ENCODE measurements around the gene LILRB1.
"Not testable (repeated sequence)": the region's sequence is repeated elsewhere in the genome, so short reads cannot be mapped to it uniquely, and the experiment has no call there.

The LILRB1 gene

DNA sequence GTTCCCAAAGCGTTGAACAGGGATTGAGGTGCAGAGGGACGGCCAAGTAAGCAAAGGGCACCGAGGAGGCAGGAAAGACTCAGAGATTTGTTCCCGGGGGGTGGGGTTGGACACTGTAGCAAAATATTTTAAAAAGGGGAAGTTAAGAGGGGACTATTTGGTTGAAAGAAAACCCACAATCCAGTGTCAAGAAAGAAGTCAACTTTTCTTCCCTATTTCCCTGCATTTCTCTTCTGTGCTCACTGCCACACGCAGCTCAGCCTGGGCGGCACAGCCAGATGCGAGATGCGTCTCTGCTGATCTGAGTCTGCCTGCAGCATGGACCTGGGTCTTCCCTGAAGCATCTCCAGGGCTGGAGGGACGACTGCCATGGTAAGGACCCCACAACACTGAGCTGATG lies at the start of gene LILRB1:
TSS of gene LILRB1 (plus strand) at position 223 of the 400 bp plus-strand sequence. CDS start 590 bp downstream, outside the sequence.
- H3K4me3 Mint-ChIP-seq: peak within 1 kb of the TSS; percentile 69
- not testable (repeated sequence) for H3K27me3 Mint-ChIP-seq, H3K9me3 Mint-ChIP-seq, ATAC-seq
- peak within 1 kb of the TSS; percentile 88 for H3K27ac Mint-ChIP-seq
- H3K36me3 Mint-ChIP-seq: peaks cover 65% of the 10 kb centered on the region
- peaks cover 73% of the 10 kb centered on the region for H3K4me1 Mint-ChIP-seq

DNA sequence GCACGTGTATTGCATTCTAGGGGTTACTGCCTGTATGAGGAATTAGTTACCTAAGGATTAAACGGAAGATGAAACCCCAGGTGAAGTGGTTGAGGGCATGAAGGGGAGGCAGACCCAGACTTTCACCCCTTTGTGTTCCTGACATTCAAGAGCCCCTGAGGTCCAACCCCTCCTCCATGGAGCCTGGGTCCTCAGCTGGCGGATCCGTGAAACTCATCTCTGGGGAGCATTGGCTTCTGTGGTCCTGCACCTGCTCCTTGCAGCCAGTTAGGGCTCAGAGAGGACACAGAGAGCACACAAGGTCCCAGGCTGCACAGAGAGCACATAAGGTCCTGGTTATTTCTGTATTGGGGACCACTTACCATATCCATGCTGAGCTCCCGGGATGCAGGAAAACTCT lies 43.9 kb upstream of the LILRB1 start:
- H3K4me1 Mint-ChIP-seq: no peaks in the 10 kb centered on the region
- no peak overlapping the region for H3K4me3 Mint-ChIP-seq
- peaks cover 6% of the 10 kb centered on the region for H3K36me3 Mint-ChIP-seq
- H3K27me3 Mint-ChIP-seq: peaks cover 83% of the 10 kb centered on the region
- H3K9me3 Mint-ChIP-seq: peaks cover 16% of the 10 kb centered on the region
- H3K27ac Mint-ChIP-seq: no peak overlapping the region
- ATAC-seq: no peak

DNA sequence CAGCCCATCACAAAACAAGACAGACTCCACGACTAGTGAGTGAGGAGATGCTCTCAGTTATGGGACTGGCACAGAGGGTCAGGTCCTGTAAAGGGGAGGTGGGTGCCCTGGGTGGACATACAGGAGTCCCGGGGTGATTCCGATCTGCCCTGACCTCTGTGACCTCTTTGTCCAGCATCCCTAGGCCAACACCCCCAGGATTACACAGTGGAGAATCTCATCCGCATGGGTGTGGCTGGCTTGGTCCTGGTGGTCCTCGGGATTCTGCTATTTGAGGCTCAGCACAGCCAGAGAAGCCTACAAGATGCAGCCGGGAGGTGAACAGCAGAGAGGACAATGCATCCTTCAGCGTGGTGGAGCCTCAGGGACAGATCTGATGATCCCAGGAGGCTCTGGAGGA lies 43.3 kb upstream of the LILRB1 start:
- Mint-ChIP-seq H3K4me3 (no peak overlapping the region), H3K27me3 (peaks cover 88% of the 10 kb centered on the region), H3K9me3 (peaks cover 17% of the 10 kb centered on the region), H3K27ac (no peak overlapping the region), H3K36me3 (peaks cover 6% of the 10 kb centered on the region), H3K4me1 (no peaks in the 10 kb centered on the region)
- no peak for ATAC-seq

DNA sequence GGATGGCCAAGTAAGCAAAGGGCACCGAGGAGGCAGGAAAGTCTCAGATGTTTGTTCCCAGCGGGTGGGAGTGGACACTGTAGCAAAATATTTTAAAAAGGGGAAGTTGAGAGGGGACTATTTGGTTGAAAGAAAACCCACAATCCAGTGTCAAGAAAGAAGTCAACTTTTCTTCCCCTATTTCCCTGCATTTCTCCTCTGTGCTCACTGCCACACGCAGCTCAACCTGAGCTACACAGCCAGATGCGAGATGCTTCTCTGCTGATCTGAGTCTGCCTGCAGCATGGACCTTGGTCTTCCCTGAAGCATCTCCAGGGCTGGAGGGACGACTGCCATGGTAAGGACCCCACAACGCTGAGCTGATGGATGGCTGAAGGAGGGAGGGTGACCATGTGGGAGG lies 36.8 kb upstream of the LILRB1 start, which contains the start of gene LILRA1:
TSS of gene LILRA1 (plus strand) at position 188 of the 400 bp plus-strand sequence. CDS start 613 bp downstream, outside the sequence.
- peaks cover 16% of the 10 kb centered on the region for H3K4me1 Mint-ChIP-seq
- H3K9me3 Mint-ChIP-seq, H3K36me3 Mint-ChIP-seq, H3K27ac Mint-ChIP-seq: not testable (repeated sequence)
- ATAC-seq: peak; percentile 53
- H3K4me3 Mint-ChIP-seq: peak within 1 kb of the TSS; percentile 51
- peaks cover 77% of the 10 kb centered on the region for H3K27me3 Mint-ChIP-seq

DNA sequence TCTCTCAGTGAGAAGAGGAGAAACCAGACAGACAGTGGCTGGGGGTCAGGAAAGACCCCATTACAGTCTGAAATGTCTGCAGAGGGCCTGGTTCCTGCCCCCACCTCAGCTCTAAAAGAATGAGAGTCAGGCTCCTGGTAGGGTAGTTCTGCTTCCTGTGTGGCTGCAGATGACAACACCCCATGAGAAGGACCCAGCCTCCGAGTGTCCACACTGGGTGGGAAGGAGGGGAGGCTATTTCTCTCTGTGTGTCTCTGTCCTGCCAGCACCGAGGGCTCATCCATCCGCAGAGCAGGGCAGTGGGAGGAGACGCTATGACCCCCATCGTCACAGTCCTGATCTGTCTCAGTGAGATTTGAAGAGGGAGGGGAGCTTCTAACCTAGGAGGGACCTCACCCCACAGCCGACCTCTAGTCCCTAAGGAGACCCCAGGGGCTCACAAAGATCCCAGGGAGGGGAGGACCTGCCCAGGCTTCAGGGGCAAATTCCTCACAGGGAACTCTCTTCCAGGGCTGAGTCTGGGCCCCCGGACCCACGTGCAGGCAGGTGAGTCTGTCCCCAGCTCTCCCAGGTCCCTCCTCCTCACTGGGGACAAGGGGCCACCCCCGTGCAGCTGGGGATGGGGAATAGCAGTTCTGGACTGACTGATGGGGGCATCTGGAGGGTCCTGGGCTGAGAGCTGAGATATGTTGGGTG lies 36.2 kb upstream of the LILRB1 start:
- peaks cover 16% of the 10 kb centered on the region for H3K4me1 Mint-ChIP-seq
- not testable (repeated sequence) for H3K36me3 Mint-ChIP-seq, H3K27ac Mint-ChIP-seq, H3K9me3 Mint-ChIP-seq
- H3K4me3 Mint-ChIP-seq: peak overlapping the region; percentile 51
- peaks cover 71% of the 10 kb centered on the region for H3K27me3 Mint-ChIP-seq
- ATAC-seq: peak; percentile 53

DNA sequence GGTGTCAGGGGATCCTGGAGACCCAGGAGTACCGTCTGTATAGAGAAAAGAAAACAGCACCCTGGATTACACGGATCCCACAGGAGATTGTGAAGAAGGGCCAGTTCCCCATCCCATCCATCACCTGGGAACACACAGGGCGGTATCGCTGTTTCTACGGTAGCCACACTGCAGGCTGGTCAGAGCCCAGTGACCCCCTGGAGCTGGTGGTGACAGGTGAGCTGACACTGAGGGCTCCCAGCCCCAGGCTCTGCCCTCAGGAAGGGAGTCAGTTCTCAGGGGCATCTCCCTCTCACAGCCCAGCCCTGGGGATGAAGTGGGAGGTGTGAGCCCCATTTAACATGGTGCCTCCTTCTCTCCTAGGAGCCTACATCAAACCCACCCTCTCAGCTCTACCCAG lies 35.5 kb upstream of the LILRB1 start:
- Mint-ChIP-seq H3K27ac (no peak overlapping the region), H3K4me1 (peaks cover 16% of the 10 kb centered on the region), H3K36me3 (no peaks in the 10 kb centered on the region), H3K27me3 (peaks cover 68% of the 10 kb centered on the region), H3K9me3 (peaks cover 4% of the 10 kb centered on the region), H3K4me3 (no peak overlapping the region)
- ATAC-seq: no peak

DNA sequence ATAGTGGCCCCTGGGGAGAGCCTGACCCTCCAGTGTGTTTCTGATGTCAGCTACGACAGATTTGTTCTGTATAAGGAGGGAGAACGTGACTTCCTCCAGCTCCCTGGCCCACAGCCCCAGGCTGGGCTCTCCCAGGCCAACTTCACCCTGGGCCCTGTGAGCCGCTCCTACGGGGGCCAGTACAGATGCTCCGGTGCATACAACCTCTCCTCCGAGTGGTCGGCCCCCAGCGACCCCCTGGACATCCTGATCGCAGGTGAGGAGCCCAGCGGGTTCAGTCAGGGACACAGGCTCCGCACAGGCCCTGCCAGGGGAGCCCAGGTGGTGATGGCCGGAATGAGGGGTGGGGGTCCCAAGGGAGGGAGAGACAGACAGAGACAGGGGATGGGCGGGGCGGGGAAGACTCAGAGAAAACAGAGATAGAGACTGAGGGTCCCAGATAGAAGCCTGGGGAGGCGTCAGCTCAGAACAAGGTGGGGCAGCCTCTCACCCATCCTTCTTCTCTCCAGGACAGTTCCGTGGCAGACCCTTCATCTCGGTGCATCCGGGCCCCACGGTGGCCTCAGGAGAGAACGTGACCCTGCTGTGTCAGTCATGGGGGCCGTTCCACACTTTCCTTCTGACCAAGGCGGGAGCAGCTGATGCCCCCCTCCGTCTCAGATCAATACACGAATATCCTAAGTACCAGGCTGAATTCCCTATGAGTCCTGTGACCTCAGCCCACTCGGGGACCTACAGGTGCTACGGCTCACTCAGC lies 34.4 kb upstream of the LILRB1 start:
- H3K36me3 Mint-ChIP-seq, H3K9me3 Mint-ChIP-seq, H3K27ac Mint-ChIP-seq, ATAC-seq, H3K4me3 Mint-ChIP-seq: not testable (repeated sequence)
- peaks cover 22% of the 10 kb centered on the region for H3K4me1 Mint-ChIP-seq
- peaks cover 68% of the 10 kb centered on the region for H3K27me3 Mint-ChIP-seq

DNA sequence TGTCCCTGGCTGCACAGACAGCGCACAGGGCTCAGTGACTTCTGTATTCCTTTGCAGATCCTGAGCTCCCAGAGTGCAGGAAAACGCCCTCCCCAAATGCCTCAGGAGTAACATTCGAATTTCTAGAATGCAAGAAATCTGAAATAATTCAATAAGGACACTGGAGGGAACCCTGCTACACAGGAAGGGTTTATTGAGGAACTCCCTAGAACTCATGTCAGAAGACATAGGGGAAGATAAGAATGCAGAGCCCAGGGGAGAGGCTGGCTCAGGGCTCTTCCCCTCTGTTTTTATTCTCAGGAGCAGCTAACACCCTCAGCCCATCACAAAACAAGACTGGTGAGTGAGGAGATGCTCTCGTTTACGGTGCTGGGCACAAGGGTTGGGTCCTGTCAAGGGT lies 30.1 kb upstream of the LILRB1 start:
- H3K4me3 Mint-ChIP-seq: no peak overlapping the region
- peaks cover 41% of the 10 kb centered on the region for H3K27me3 Mint-ChIP-seq
- peaks cover 13% of the 10 kb centered on the region for H3K4me1 Mint-ChIP-seq
- ATAC-seq: no peak
- H3K9me3 Mint-ChIP-seq: peaks cover 3% of the 10 kb centered on the region
- peaks cover 4% of the 10 kb centered on the region for H3K36me3 Mint-ChIP-seq
- peak overlapping the region; percentile 3 for H3K27ac Mint-ChIP-seq

DNA sequence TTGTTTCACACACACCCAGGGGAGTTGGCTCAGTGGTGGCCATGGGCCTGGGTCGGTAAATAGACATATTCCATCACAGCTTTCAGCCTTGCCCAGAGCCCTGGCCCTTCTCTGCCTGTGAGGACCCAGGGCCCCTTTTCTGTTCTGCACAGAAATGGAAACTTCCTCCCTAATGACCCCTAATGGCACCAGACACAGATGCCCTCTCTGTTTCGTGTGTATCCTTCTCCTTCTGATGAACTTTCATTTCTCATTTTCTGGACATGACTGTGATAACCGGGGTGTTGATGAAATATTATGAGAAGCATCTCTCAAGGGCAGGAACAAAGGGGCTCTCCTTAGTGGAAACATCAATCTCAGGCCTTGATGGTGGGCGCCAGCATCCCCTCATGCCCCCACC lies 24.1 kb upstream of the LILRB1 start:
- peak overlapping the region; percentile 82 for H3K27ac Mint-ChIP-seq
- ATAC-seq: peak; percentile 80
- H3K36me3 Mint-ChIP-seq: peaks cover 6% of the 10 kb centered on the region
- H3K27me3 Mint-ChIP-seq: peaks cover 5% of the 10 kb centered on the region
- peaks cover 4% of the 10 kb centered on the region for H3K9me3 Mint-ChIP-seq
- H3K4me1 Mint-ChIP-seq: peaks cover 32% of the 10 kb centered on the region
- H3K4me3 Mint-ChIP-seq: peak overlapping the region; percentile 44

DNA sequence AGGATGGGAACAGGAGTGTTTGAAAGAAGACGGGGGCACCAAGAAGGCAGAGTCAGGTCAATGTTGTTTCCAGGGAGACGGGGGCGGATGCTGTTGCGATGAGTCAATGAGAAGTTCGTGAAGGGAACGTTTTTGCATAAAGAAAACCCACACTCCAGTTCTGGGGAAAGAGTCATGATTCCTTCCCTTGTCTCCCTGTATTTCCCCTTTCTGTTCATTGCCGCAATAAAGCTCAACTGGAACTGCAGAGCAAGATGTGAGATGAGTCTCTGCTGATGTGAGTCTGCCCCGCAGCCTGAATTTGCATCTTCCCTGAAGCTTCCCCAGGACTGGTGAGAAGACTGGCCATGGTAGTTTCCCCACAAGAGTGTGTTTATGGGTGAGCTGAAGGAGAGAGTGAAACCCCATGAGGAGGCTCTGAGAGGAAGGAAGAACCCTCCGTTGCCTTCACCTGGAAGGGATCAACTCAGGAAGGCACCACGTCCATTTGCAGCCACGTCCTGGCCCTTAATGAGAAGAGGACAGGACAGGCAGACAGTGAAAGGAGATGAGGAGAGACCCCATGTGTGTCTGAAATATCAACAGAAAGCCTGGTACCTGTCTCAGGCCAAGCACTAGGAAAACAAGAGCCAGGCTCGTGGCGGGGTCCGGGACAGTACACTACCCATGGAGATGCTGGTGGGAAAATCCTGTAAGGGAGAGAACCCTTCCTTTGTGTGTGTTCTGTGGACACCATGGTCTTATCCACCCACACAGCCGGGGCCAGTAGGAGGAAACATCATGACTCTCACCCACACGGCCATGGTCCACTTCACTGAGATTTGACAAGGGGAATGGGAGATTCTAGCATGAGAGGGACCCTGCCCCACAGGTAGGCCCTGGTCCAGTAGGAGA lies 23.1 kb upstream of the LILRB1 start:
- Mint-ChIP-seq H3K9me3 (peaks cover 4% of the 10 kb centered on the region), H3K4me1 (peaks cover 36% of the 10 kb centered on the region), H3K27ac (peak overlapping the region; percentile 82), H3K4me3 (peak overlapping the region; percentile 74), H3K36me3 (peaks cover 6% of the 10 kb centered on the region), H3K27me3 (no peaks in the 10 kb centered on the region)
- ATAC-seq: peak; percentile 91

DNA sequence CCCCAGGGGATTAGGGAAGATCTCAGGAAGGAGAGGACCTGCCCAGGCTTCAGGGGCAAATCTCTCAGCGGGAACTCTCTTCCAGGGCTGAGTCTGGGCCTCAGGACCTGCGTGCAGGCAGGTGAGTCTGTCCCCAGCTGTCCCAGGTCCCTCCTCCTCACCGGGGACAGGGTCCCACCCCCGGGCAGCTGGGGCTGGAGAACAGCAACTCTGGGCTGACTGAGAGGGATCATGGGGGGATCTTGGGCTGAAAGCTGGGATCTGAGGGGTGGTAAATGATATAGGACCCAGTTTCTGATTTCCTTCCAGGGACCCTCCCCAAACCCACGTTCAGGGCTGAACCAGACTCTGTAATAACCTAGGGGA lies 22.5 kb upstream of the LILRB1 start:
- H3K27ac Mint-ChIP-seq: peak overlapping the region; percentile 82
- no peak for ATAC-seq

DNA sequence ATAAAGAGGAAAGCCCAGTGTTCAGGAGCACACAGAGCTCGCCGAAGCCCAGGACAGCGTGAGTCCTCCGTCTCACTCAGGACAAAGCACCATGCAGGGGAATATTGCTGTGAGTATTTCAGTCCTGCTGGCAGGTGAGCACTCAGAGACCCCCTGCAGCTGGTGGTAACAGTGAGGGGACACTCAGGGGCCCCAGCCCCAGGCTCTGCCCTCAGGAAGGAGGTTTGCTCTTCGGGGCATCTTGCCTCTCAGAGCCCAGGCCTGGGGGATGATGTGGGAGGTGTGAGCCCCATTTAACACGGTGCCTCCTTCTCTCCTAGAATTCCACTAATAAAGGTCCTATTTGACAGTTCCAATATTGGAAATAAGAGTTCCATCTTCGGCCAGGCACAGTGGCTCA lies 22.1 kb upstream of the LILRB1 start:
- Mint-ChIP-seq H3K4me1 (peaks cover 45% of the 10 kb centered on the region), H3K27ac (peak overlapping the region; percentile 82), H3K4me3 (no peak overlapping the region), H3K9me3 (peaks cover 4% of the 10 kb centered on the region), H3K27me3 (no peaks in the 10 kb centered on the region), H3K36me3 (peaks cover 6% of the 10 kb centered on the region)
- no peak for ATAC-seq

More for the DNA sequence above, 22.5 kb upstream of the LILRB1 start:
- Mint-ChIP-seq H3K4me1 (peaks cover 43% of the 10 kb centered on the region), H3K4me3 (peak overlapping the region; percentile 74), H3K27me3 (no peaks in the 10 kb centered on the region), H3K36me3 (peaks cover 6% of the 10 kb centered on the region), H3K9me3 (peaks cover 4% of the 10 kb centered on the region)

DNA sequence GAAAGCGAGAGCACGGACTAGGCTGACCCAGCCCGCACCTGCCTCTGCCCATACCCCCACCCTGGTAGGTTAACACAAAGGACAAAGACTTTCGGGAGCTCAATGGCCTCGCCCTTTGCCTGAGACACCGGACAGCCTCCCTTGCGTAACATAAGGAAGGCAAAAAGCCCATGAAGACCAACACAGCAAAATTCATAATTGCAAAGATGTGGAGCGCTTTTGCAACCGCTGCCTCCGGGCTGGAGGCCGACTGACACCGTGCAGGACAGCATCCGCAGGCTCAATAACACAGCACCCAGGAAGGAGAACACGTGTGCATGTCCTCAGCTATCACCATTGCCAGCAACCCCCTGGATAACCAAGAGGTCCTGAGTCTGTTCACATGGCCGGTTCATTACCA lies 21.5 kb upstream of the LILRB1 start:
- H3K4me3 Mint-ChIP-seq: no peak overlapping the region
- no peaks in the 10 kb centered on the region for H3K27me3 Mint-ChIP-seq
- H3K4me1 Mint-ChIP-seq: peaks cover 49% of the 10 kb centered on the region
- no peak for ATAC-seq
- H3K9me3 Mint-ChIP-seq: peaks cover 7% of the 10 kb centered on the region
- no peak overlapping the region for H3K27ac Mint-ChIP-seq
- peaks cover 6% of the 10 kb centered on the region for H3K36me3 Mint-ChIP-seq

DNA sequence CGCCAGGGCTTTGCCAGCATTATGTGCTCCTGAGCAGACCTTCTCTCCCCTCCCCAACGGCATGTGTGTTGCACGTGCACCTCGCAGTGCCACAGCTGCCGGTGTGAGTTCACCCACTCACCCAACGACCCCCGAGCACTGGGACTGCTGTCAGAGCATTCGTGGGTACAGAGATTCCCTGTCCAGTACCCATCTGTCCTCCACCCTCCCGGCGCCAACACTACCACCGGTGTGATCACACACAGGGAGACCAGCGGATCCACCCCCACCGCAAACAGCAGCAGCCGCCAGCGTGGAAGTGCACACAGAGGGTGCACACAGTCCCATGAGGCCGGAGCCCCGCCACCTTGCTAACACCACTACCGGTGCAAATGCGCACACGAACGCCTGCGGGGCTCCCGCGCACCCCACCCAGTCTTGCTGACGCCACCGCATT lies 20.9 kb upstream of the LILRB1 start:
- ATAC-seq: no peak
- Mint-ChIP-seq H3K27me3 (no peaks in the 10 kb centered on the region), H3K36me3 (peaks cover 6% of the 10 kb centered on the region), H3K4me1 (peaks cover 55% of the 10 kb centered on the region), H3K27ac (peak overlapping the region; percentile 17), H3K4me3 (no peak overlapping the region), H3K9me3 (peaks cover 7% of the 10 kb centered on the region)

DNA sequence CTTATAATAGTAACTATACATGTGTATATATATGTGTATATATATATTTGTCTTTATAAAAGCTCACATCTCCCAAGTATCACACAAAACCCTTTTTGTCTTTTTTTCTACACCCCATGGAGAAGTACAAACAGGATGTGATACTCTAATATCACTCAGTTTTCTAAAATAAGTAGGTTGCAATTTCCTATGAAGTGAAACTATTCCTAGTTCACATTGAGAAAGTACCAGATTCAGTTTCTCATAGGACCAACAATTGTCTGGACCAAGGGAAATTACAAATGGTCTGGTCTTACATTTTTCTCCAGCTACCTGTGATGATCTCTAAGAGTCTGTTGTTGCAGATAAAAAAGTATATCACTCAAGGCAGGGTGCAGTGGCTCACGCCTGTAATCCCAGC lies 17.9 kb upstream of the LILRB1 start:
- Mint-ChIP-seq H3K9me3 (peaks cover 6% of the 10 kb centered on the region), H3K36me3 (no peaks in the 10 kb centered on the region), H3K4me3 (no peak overlapping the region), H3K4me1 (peaks cover 64% of the 10 kb centered on the region), H3K27ac (peak overlapping the region; percentile 69), H3K27me3 (no peaks in the 10 kb centered on the region)
- no peak for ATAC-seq
